K562 (cell line): ENCODE measurements around the gene IRF6. TPM values are rescaled to one million over a fixed set of nuclear protein-coding genes. Genes with fewer than 3 reads are reported as not detected.

Experiments used
- ARHGAP35 ChIP-seq: fragments of 450-650 bp; IDR thresholded peaks from 2 replicates; pipeline ENCODE4 v1.6.1; 2018; ENCODE audit not compliant: partially characterized antibody
- ARID2 ChIP-seq: fragments of 450-650 bp; IDR thresholded peaks from 2 replicates; pipeline ENCODE4 v1.6.1; 2017; ENCODE audit warnings: antibody characterized with exemption, mild to moderate bottlenecking
- CREM ChIP-seq: IDR thresholded peaks from 2 replicates; pipeline ENCODE4 v1.6.1; 2014; ENCODE audit warnings: antibody characterized with exemption, low read depth
- EP400 ChIP-seq: fragments of 450-650 bp; IDR thresholded peaks from 2 replicates; pipeline ENCODE4 v1.6.1; 2017; ENCODE audit warnings: antibody characterized with exemption, mild to moderate bottlenecking, moderate library complexity
- FOXJ3 ChIP-seq: sonication (generic); formaldehyde crosslinking; IDR thresholded peaks from 2 replicates; pipeline ENCODE4 v1.4.0; 2020; ENCODE audit warnings: mild to moderate bottlenecking, missing genetic modification reagents
- MTA2 ChIP-seq: fragments of 450-650 bp; IDR thresholded peaks from 2 replicates; pipeline ENCODE4 v1.6.1; 2016; ENCODE audit warnings: low read depth
- MXI1 ChIP-seq: IDR thresholded peaks from 2 replicates; pipeline ENCODE4 v1.6.1; 2011; ENCODE audit warnings: low read depth, mild to moderate bottlenecking, improper control_type of control experiment, low read length
- RBBP5 ChIP-seq: fragments of 200-600 bp; sonication (generic); IDR thresholded peaks from 2 replicates; pipeline ENCODE4 v1.6.1; 2012; ENCODE audit warnings: borderline replicate concordance, mild to moderate bottlenecking, low read length, control low read depth, inconsistent platforms; ENCODE audit not compliant: insufficient read depth, poor library complexity, severe bottlenecking
- RFX1 ChIP-seq: fragments of 450-650 bp; IDR thresholded peaks from 2 replicates; pipeline ENCODE4 v1.6.1; 2016; ENCODE audit warnings: mild to moderate bottlenecking, moderate library complexity
- RUNX1 ChIP-seq: sonication (generic); IDR thresholded peaks from 2 replicates; pipeline ENCODE4 v1.6.1; 2016; ENCODE audit warnings: antibody characterized with exemption, low read depth
- TBP ChIP-seq: optimal IDR thresholded peaks from 2 replicates; pipeline ENCODE3; 2011; ENCODE audit warnings: low read depth, low read length, improper control_type of control experiment
- ZNF124 ChIP-seq: sonication (generic); formaldehyde crosslinking; IDR thresholded peaks from 2 replicates; pipeline ENCODE4 v1.8.1; 2022; ENCODE audit warnings: missing genetic modification reagents
- ZNF76 ChIP-seq: fragments of 250-450 bp; sonication (Bioruptor Pico); IDR thresholded peaks from 2 replicates; pipeline ENCODE4 v1.4.0; 2020; ENCODE audit warnings: mild to moderate bottlenecking, moderate library complexity, borderline replicate concordance
- polyA plus RNA-seq, 8 experiments: library from polyadenylated mRNA; depleted of rRNA in 4 of 8; stranded (reverse) in 5 of 8; unstranded in 3 of 8; fragments of >200 nt; fragmentation: Nextera tagmentation in 2 of 8; fragmentation: Illumina TruSeq in 1 of 8; extraction: Ambion mirVana in 2 of 8; extraction: Trizol in 1 of 8; gene quantifications; 2 replicates each; pipeline versions ENCODE4 v1.2.1 to v1.2.3, GENCODE V29; 2011 to 2014; ENCODE audit warnings: inconsistent platforms in 1 of 8, missing spikeins in 1 of 8
- total RNA-seq, 7 experiments: library from RNA; depleted of rRNA in 6 of 7; stranded (reverse); fragments of >200 nt in 6 of 7; fragmentation: Illumina TruSeq in 2 of 7; extraction: Trizol in 2 of 7; gene quantifications; 2 replicates each; pipeline versions ENCODE4 v1.2.1 to v1.2.3, GENCODE V29; 2011 to 2021; ENCODE audit warnings: low replicate concordance in 1 of 7
- TF ChIP-seq, protein P1 (sequence below): sonication (generic); formaldehyde crosslinking; IDR thresholded peaks from 2 replicates; pipeline ENCODE4 v1.8.1; 2023; ENCODE audit warnings: mild to moderate bottlenecking, missing genetic modification reagents
- TF ChIP-seq, protein P2 (sequence below): fragments of 450-650 bp; IDR thresholded peaks from 2 replicates; pipeline ENCODE4 v1.6.1; 2017; ENCODE audit warnings: mild to moderate bottlenecking, moderate library complexity
- TF ChIP-seq, protein P3 (sequence below): fragments of 450-650 bp; formaldehyde crosslinking; IDR thresholded peaks from 2 replicates; pipeline ENCODE4 v1.4.0; 2020; ENCODE audit warnings: mild to moderate bottlenecking, moderate library complexity
- TF ChIP-seq, protein P4 (sequence below): sonication (generic); formaldehyde crosslinking; IDR thresholded peaks from 2 replicates; pipeline ENCODE4 v1.8.0; 2022; ENCODE audit warnings: missing genetic modification reagents, mild to moderate bottlenecking, borderline replicate concordance
- TF ChIP-seq, protein P5 (sequence below): fragments of 450-650 bp; IDR thresholded peaks from one replicate; pipeline ENCODE4 v1.6.1; 2018; ENCODE audit warnings: mild to moderate bottlenecking, moderate library complexity; ENCODE audit not compliant: partially characterized antibody
- TF ChIP-seq, protein P6 (sequence below), 2 experiments: IDR thresholded peaks; 2 replicates each; pipeline ENCODE4 v1.6.1; 2011; ENCODE audit warnings: borderline replicate concordance in 1 of 2, control low read depth in 1 of 2, low read depth in 1 of 2, low read length in 1 of 2, mild to moderate bottlenecking in 1 of 2, mixed read lengths in 1 of 2, moderate library complexity in 1 of 2; ENCODE audit not compliant: insufficient read depth in 1 of 2, insufficient read length in 1 of 2, poor library complexity in 1 of 2, severe bottlenecking in 1 of 2; ENCODE audit errors: extremely low read depth in 1 of 2

IRF6 gene
- total and polyA plus RNA-seq, 9 of the 15 experiments (the other 6 are each of a cell fraction or from before 2014, with no cell fraction given) = 0.03 to 0.65 (median 0.17) TPM

DNA sequence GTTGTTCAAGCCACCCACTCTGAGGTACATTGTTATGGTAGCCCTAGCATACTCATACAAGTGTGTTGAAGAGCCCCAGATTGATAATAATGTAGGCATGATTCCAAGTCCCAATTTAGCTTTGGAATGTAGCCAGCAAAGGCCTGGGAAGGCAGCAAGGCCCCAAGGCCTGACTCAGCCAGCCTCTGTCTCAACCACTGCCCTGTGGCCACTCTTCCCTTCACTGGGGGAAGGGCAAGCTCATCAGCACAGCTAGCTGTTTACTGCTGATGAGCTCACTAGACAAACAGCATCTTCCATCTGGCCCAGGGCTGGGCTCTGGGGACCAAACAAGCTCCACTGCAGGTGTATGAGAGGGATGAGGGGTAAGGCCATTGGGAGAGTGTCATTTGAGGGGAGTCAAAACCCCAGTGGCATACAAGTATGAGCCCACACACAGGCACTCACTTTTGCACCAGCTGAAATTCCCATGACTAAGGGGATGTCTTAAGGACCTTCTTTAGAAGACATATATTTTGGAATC, 2.2 kb upstream of the IRF6 start (continued):
- TF ChIP-seq, protein P1, sequence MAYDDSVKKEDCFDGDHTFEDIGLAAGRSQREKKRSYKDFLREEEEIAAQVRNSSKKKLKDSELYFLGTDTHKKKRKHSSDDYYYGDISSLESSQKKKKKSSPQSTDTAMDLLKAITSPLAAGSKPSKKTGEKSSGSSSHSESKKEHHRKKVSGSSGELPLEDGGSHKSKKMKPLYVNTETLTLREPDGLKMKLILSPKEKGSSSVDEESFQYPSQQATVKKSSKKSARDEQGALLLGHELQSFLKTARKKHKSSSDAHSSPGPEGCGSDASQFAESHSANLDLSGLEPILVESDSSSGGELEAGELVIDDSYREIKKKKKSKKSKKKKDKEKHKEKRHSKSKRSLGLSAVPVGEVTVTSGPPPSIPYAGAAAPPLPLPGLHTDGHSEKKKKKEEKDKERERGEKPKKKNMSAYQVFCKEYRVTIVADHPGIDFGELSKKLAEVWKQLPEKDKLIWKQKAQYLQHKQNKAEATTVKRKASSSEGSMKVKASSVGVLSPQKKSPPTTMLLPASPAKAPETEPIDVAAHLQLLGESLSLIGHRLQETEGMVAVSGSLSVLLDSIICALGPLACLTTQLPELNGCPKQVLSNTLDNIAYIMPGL = no peak
- TF ChIP-seq ZNF124 (CRISPR knock-in tag) (no peak), EP400 (no peak), RUNX1 (no peak), MXI1 (no peak), RFX1 (no peak), ARHGAP35 (no peak), RBBP5 (no peak), ARID2 (no peak), ZNF76 (CRISPR knock-in tag) (no peak), TBP (no peak), CREM (peak; percentile 59), FOXJ3 (CRISPR knock-in tag) (no peak), MTA2 (no peak)
- TF ChIP-seq, protein P2, sequence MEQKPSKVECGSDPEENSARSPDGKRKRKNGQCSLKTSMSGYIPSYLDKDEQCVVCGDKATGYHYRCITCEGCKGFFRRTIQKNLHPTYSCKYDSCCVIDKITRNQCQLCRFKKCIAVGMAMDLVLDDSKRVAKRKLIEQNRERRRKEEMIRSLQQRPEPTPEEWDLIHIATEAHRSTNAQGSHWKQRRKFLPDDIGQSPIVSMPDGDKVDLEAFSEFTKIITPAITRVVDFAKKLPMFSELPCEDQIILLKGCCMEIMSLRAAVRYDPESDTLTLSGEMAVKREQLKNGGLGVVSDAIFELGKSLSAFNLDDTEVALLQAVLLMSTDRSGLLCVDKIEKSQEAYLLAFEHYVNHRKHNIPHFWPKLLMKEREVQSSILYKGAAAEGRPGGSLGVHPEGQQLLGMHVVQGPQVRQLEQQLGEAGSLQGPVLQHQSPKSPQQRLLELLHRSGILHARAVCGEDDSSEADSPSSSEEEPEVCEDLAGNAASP = no peak
- TF ChIP-seq, protein P3, sequence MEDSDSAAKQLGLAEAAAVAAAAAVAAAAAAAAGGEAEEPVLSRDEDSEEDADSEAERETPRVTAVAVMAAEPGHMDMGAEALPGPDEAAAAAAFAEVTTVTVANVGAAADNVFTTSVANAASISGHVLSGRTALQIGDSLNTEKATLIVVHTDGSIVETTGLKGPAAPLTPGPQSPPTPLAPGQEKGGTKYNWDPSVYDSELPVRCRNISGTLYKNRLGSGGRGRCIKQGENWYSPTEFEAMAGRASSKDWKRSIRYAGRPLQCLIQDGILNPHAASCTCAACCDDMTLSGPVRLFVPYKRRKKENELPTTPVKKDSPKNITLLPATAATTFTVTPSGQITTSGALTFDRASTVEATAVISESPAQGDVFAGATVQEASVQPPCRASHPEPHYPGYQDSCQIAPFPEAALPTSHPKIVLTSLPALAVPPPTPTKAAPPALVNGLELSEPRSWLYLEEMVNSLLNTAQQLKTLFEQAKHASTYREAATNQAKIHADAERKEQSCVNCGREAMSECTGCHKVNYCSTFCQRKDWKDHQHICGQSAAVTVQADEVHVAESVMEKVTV (CRISPR knock-in tag) = 0 out of 2 replicates have a peak, but pooled peaks have one; percentile 36
- TF ChIP-seq, protein P4, sequence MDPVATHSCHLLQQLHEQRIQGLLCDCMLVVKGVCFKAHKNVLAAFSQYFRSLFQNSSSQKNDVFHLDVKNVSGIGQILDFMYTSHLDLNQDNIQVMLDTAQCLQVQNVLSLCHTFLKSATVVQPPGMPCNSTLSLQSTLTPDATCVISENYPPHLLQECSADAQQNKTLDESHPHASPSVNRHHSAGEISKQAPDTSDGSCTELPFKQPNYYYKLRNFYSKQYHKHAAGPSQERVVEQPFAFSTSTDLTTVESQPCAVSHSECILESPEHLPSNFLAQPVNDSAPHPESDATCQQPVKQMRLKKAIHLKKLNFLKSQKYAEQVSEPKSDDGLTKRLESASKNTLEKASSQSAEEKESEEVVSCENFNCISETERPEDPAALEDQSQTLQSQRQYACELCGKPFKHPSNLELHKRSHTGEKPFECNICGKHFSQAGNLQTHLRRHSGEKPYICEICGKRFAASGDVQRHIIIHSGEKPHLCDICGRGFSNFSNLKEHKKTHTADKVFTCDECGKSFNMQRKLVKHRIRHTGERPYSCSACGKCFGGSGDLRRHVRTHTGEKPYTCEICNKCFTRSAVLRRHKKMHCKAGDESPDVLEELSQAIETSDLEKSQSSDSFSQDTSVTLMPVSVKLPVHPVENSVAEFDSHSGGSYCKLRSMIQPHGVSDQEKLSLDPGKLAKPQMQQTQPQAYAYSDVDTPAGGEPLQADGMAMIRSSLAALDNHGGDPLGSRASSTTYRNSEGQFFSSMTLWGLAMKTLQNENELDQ (CRISPR knock-in tag) = no peak
- TF ChIP-seq, protein P5, sequence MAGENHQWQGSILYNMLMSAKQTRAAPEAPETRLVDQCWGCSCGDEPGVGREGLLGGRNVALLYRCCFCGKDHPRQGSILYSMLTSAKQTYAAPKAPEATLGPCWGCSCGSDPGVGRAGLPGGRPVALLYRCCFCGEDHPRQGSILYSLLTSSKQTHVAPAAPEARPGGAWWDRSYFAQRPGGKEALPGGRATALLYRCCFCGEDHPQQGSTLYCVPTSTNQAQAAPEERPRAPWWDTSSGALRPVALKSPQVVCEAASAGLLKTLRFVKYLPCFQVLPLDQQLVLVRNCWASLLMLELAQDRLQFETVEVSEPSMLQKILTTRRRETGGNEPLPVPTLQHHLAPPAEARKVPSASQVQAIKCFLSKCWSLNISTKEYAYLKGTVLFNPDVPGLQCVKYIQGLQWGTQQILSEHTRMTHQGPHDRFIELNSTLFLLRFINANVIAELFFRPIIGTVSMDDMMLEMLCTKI = no peak
- TF ChIP-seq, protein P6, sequence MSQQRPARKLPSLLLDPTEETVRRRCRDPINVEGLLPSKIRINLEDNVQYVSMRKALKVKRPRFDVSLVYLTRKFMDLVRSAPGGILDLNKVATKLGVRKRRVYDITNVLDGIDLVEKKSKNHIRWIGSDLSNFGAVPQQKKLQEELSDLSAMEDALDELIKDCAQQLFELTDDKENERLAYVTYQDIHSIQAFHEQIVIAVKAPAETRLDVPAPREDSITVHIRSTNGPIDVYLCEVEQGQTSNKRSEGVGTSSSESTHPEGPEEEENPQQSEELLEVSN (IDR thresholded peaks at IDR 0.05; ENCODE audit: borderline replicate concordance in 1 of 2, extremely low read depth in 1 of 2, insufficient read depth in 1 of 2, insufficient read length in 1 of 2, low read depth in 1 of 2, low read length in 1 of 2, poor library complexity in 1 of 2, severe bottlenecking in 1 of 2) = no peak
